ENCODE measurements around the gene MTMR3. TPM values are rescaled to one million over a fixed set of nuclear protein-coding genes. Genes with fewer than 3 reads are reported as not detected.

Gene MTMR3
- polyA plus RNA-seq, 1 of the 3 experiments (the other 2 are of a cell fraction): 20.4 TPM

DNA sequence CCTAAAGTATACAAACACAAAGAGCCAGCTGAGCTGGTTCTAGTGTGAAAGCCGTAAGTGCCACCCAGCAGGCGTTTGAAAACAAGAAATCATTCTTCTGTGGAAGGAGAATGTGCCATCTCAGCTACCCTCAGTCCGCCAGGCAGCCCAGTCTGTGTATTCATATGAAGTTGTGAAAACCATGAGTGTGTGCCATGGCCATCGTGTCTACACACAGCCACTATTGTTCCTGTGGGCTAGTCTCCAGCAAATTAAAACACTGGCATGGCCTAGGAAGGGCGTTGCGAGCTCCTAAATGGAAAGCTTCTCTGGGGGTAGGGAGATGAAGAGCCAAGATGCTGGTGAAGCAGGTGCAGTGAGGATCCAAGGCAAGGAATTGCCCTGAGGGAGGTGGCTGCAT is 145.8 kb downstream of the MTMR3 start:
- DNase-seq: no peak
- H3F3A ChIP-seq (replicated peaks; ENCODE audit: insufficient read depth): no peaks in the 10 kb centered on the region
- H3K9me2 ChIP-seq: no peaks in the 10 kb centered on the region
- no peak overlapping the region for H3K27ac ChIP-seq (ENCODE audit: low read depth in 2 of 2, low read length in 1 of 2)
- TF ChIP-seq GABPA (IDR thresholded peaks at IDR 0.05; ENCODE audit: low read depth) (no peak), RFX5 (IDR thresholded peaks at IDR 0.05; ENCODE audit: low read length) (no peak), ELF1 (IDR thresholded peaks at IDR 0.05) (no peak), USF1 (IDR thresholded peaks at IDR 0.05; ENCODE audit: borderline replicate concordance, low read depth) (no peak), MAX (IDR thresholded peaks at IDR 0.05; ENCODE audit: low read depth) (no peak), USF2 (IDR thresholded peaks at IDR 0.05; ENCODE audit: borderline replicate concordance, low read depth, low read length) (no peak), JUND (IDR thresholded peaks at IDR 0.05) (no peak)
- no peaks in the 10 kb centered on the region for H3K9me3 ChIP-seq
- H3K4me2 ChIP-seq: no peak overlapping the region
- ChIA-PET POLR2A (no interaction called here), CTCF (interaction anchor here (1.3 to 4.5 kb wide), 3 partner anchors 14 to 403 kb away, joined by 3 to 17 read pairs (median 4); no protein-coding TSS in a partner anchor)
- H2AFZ ChIP-seq (ENCODE audit: low read depth): no peak overlapping the region
- no peak overlapping the region for H3K4me3 ChIP-seq (ENCODE audit: low read depth in 2 of 2, low read length in 1 of 2)
- H3K36me3 ChIP-seq (replicated peaks in 1 of 2; ENCODE audit: control insufficient read depth in 1 of 2, insufficient read depth in 2 of 2, low read length in 1 of 2): peaks cover 24 to 48% of the 10 kb centered on the region in 2 experiments
- H3K79me2 ChIP-seq (ENCODE audit: insufficient read depth): no peaks in the 10 kb centered on the region
- no peaks in the 10 kb centered on the region for H4K20me1 ChIP-seq (ENCODE audit: insufficient read depth)
- 92% methylated on average over 6 of the region's 6 CpGs for WGBS (ENCODE audit: low lambda C conversion rate)
- H3K4me1 ChIP-seq (ENCODE audit: control insufficient read depth in 1 of 2, insufficient read depth in 2 of 2, low read depth in 1 of 2, low read length in 1 of 2): peaks cover 0 to 2% of the 10 kb centered on the region in 2 experiments; a peak in 1 of 4 replicates
- no peaks in the 10 kb centered on the region for H3K27me3 ChIP-seq (ENCODE audit: insufficient read depth)
- no peak overlapping the region for H3K9ac ChIP-seq

GRCh38 chr22:30029512-30029911 is 146.5 kb downstream of the MTMR3 start:
- Histone ChIP-seq H2AFZ (ENCODE audit: low read depth) (no peak overlapping the region), H3K27ac (ENCODE audit: low read depth in 2 of 2, low read length in 1 of 2) (no peak overlapping the region), H3K9me3 (no peaks in the 10 kb centered on the region), H4K20me1 (ENCODE audit: insufficient read depth) (no peaks in the 10 kb centered on the region), H3K79me2 (ENCODE audit: insufficient read depth) (no peaks in the 10 kb centered on the region), H3K9ac (no peak overlapping the region), H3K36me3 (replicated peaks in 1 of 2; ENCODE audit: control insufficient read depth in 1 of 2, insufficient read depth in 2 of 2, low read length in 1 of 2) (peaks cover 17 to 46% of the 10 kb centered on the region in 2 experiments), H3K4me1 (ENCODE audit: control insufficient read depth in 1 of 2, insufficient read depth in 2 of 2, low read depth in 1 of 2, low read length in 1 of 2) (peaks cover 0 to 2% of the 10 kb centered on the region in 2 experiments; a peak in 1 of 4 replicates), H3K27me3 (ENCODE audit: insufficient read depth) (no peaks in the 10 kb centered on the region), H3K4me3 (ENCODE audit: low read depth in 2 of 2, low read length in 1 of 2) (no peak overlapping the region), H3K9me2 (no peaks in the 10 kb centered on the region), H3K4me2 (no peak overlapping the region), H3F3A (replicated peaks; ENCODE audit: insufficient read depth) (no peaks in the 10 kb centered on the region)
- DNase-seq: no peak
- CTCF ChIA-PET: interaction anchor here (1.3 to 4.5 kb wide), 3 partner anchors 14 to 404 kb away, joined by 3 to 17 read pairs (median 4); no protein-coding TSS in a partner anchor
- POLR2A ChIA-PET: no interaction called here
- TF ChIP-seq, protein P1, sequence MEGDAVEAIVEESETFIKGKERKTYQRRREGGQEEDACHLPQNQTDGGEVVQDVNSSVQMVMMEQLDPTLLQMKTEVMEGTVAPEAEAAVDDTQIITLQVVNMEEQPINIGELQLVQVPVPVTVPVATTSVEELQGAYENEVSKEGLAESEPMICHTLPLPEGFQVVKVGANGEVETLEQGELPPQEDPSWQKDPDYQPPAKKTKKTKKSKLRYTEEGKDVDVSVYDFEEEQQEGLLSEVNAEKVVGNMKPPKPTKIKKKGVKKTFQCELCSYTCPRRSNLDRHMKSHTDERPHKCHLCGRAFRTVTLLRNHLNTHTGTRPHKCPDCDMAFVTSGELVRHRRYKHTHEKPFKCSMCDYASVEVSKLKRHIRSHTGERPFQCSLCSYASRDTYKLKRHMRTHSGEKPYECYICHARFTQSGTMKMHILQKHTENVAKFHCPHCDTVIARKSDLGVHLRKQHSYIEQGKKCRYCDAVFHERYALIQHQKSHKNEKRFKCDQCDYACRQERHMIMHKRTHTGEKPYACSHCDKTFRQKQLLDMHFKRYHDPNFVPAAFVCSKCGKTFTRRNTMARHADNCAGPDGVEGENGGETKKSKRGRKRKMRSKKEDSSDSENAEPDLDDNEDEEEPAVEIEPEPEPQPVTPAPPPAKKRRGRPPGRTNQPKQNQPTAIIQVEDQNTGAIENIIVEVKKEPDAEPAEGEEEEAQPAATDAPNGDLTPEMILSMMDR (IDR thresholded peaks at IDR 0.05): no peak
- no peak for TF ChIP-seq SMC3 (IDR thresholded peaks at IDR 0.05; ENCODE audit: low read depth, low read length)
- TF ChIP-seq IRF3 (IDR thresholded peaks at IDR 0.05; ENCODE audit: low read depth, low read length): no peak
- no peak for TF ChIP-seq GABPA (IDR thresholded peaks at IDR 0.05; ENCODE audit: low read depth)
- TF ChIP-seq RCOR1 (IDR thresholded peaks at IDR 0.05; ENCODE audit: low read length): no peak
- TF ChIP-seq EZH2phosphoT487 (IDR thresholded peaks at IDR 0.05; ENCODE audit: borderline replicate concordance, low read depth): no peak
- no peak for TF ChIP-seq FOSL2 (IDR thresholded peaks at IDR 0.05; ENCODE audit: borderline replicate concordance, low read depth)
- no peak for TF ChIP-seq USF1 (IDR thresholded peaks at IDR 0.05; ENCODE audit: borderline replicate concordance, low read depth)
- TF ChIP-seq ELF1 (IDR thresholded peaks at IDR 0.05): no peak
- TF ChIP-seq RXRA (IDR thresholded peaks at IDR 0.05; ENCODE audit: borderline replicate concordance, low read depth): no peak
- TF ChIP-seq FOXJ3 (CRISPR knock-in tag; IDR thresholded peaks at IDR 0.05): no peak
